ENCODE results near the gene OSM. TPM values are rescaled to one million over a fixed set of nuclear protein-coding genes. Genes with fewer than 3 reads are reported as not detected.

OSM gene
- total RNA-seq, 1 experiment from 2014 or later, result not detected

DNA sequence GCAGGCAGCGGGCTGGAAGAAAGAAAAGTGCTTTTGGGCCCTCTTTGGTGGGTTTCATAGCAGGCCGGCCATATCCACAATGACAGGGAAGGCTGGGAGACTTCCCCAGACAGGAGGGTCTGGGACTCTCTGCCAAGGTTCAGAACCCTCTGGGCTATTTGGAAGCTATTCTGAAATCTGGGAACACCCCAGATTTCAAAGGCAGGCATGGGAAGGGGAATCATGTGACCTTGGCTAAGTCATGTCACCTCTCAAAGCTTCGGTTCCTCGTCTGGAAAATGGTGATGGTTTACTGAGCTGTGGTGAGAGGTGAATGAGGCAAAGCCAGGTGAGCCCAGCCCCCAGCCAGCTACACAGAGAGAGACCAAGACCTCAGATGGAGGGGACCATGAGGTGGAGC lies 18.0 kb upstream of the OSM start:
- Histone ChIP-seq H3K79me2 (ENCODE audit: low read length) (no peaks in the 10 kb centered on the region), H3K9ac (ENCODE audit: low read length) (no peak overlapping the region), H3K4me3 (ENCODE audit: low read length) (no peak overlapping the region), H4K20me1 (ENCODE audit: insufficient read depth, low read depth, low read length) (peaks cover 4% of the 10 kb centered on the region; the same call in 1 of the 2 replicates), H3K27me3 (ENCODE audit: low read length) (no peaks in the 10 kb centered on the region), H3K4me1 (ENCODE audit: low read length) (peaks cover 12% of the 10 kb centered on the region), H3K36me3 (ENCODE audit: insufficient read depth, low read length) (no peaks in the 10 kb centered on the region), H3K27ac (ENCODE audit: low read length) (no peak overlapping the region), H2AFZ (ENCODE audit: low read length) (no peak overlapping the region), H3K9me2 (replicated peaks; ENCODE audit: insufficient read depth, low read length) (no peaks in the 10 kb centered on the region), H3K9me3 (ENCODE audit: low read length) (no peaks in the 10 kb centered on the region), H3K4me2 (ENCODE audit: low read depth, low read length, poor library complexity, severe bottlenecking) (no peak overlapping the region)
- no peak for DNase-seq

DNA sequence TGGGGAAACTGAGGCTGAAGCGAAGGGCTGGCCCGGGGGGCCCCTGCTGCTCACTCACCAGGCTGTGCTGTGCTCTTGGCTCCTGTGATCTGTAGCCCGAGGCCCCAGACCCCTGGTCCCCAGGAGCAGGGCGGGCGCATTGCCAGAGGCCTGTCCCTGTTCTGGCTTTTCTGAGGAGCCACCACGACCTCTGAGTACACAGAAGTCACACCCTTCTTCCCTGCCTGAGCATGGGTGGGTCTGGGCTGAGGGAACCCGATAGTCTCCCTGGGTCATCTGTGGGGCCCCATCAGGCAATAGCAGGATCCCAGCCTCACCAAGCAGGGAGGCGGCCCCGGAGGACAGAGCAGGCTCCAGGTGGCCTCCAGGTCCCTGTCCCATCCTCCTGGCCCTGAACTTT lies 17.5 kb upstream of the OSM start:
- Histone ChIP-seq H3K36me3 (ENCODE audit: insufficient read depth, low read length) (no peaks in the 10 kb centered on the region), H3K27ac (ENCODE audit: low read length) (no peak overlapping the region), H3K9ac (ENCODE audit: low read length) (no peak overlapping the region), H3K4me2 (ENCODE audit: low read depth, low read length, poor library complexity, severe bottlenecking) (no peak overlapping the region), H3K9me2 (replicated peaks; ENCODE audit: insufficient read depth, low read length) (no peaks in the 10 kb centered on the region), H2AFZ (ENCODE audit: low read length) (no peak overlapping the region), H4K20me1 (ENCODE audit: insufficient read depth, low read depth, low read length) (peaks cover 4% of the 10 kb centered on the region; the same call in 1 of the 2 replicates), H3K4me1 (ENCODE audit: low read length) (peaks cover 11% of the 10 kb centered on the region), H3K4me3 (ENCODE audit: low read length) (no peak overlapping the region), H3K27me3 (ENCODE audit: low read length) (no peaks in the 10 kb centered on the region), H3K9me3 (ENCODE audit: low read length) (no peaks in the 10 kb centered on the region), H3K79me2 (ENCODE audit: low read length) (no peaks in the 10 kb centered on the region)
- DNase-seq, result no peak

- no peak overlapping the region for H3K27ac ChIP-seq (ENCODE audit: low read length)
- H3K9me3 ChIP-seq (ENCODE audit: low read length), result no peaks in the 10 kb centered on the region
- no peaks in the 10 kb centered on the region for H3K27me3 ChIP-seq (ENCODE audit: low read length)
- no peaks in the 10 kb centered on the region for H3K79me2 ChIP-seq (ENCODE audit: low read length)
- H3K4me1 ChIP-seq (ENCODE audit: low read length), result peaks cover 5% of the 10 kb centered on the region
- no peak overlapping the region for H2AFZ ChIP-seq (ENCODE audit: low read length)
- no peak for DNase-seq
- no peaks in the 10 kb centered on the region for H3K9me2 ChIP-seq (replicated peaks; ENCODE audit: insufficient read depth, low read length)
- H3K4me3 ChIP-seq (ENCODE audit: low read length), result no peak overlapping the region
- H3K4me2 ChIP-seq (ENCODE audit: low read depth, low read length, poor library complexity, severe bottlenecking), result no peak overlapping the region
- H4K20me1 ChIP-seq (ENCODE audit: insufficient read depth, low read depth, low read length), result peaks cover 4% of the 10 kb centered on the region; the same call in 1 of the 2 replicates
- H3K9ac ChIP-seq (ENCODE audit: low read length), result no peak overlapping the region
- H3K36me3 ChIP-seq (ENCODE audit: insufficient read depth, low read length), result no peaks in the 10 kb centered on the region
These were observed 16.7 kb upstream of the OSM start for GRCh38 chr22:30283342-30283741.

GRCh38 chr22:30282616-30283046 lies 16.0 kb upstream of the OSM start:
- H3K4me3 ChIP-seq (ENCODE audit: low read length), result no peak overlapping the region
- no peak for DNase-seq
- H3K27me3 ChIP-seq (ENCODE audit: low read length), result no peaks in the 10 kb centered on the region
- no peak overlapping the region for H3K27ac ChIP-seq (ENCODE audit: low read length)
- H3K79me2 ChIP-seq (ENCODE audit: low read length), result no peaks in the 10 kb centered on the region
- H2AFZ ChIP-seq (ENCODE audit: low read length), result no peak overlapping the region
- H3K36me3 ChIP-seq (ENCODE audit: insufficient read depth, low read length), result no peaks in the 10 kb centered on the region
- H3K4me2 ChIP-seq (ENCODE audit: low read depth, low read length, poor library complexity, severe bottlenecking), result no peak overlapping the region
- no peaks in the 10 kb centered on the region for H3K4me1 ChIP-seq (ENCODE audit: low read length)
- H4K20me1 ChIP-seq (ENCODE audit: insufficient read depth, low read depth, low read length), result peaks cover 4% of the 10 kb centered on the region; the same call in 1 of the 2 replicates
- no peak overlapping the region for H3K9ac ChIP-seq (ENCODE audit: low read length)
- H3K9me2 ChIP-seq (replicated peaks; ENCODE audit: insufficient read depth, low read length), result no peaks in the 10 kb centered on the region
- H3K9me3 ChIP-seq (ENCODE audit: low read length), result no peaks in the 10 kb centered on the region

DNA sequence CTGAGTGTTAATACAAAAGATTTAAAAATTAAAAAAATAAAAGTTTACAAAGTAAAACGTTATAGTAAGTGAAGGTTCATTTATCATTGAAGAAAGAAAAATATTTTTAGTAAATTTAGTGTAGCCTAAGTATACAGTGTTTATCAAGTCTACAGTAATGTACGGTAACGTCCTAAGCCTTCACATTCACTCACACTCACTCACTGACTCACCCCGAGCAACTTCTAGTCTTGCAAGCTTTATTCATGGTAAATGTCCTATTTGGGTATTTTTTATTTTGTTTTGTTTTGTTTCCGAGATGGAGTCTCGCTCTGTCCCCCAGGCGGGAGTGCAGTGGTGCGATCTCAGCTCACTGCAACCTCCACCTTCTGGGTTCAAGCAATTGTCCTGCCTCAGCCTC lies 13.9 kb upstream of the OSM start:
- Histone ChIP-seq H3K36me3 (ENCODE audit: insufficient read depth, low read length) (no peaks in the 10 kb centered on the region), H3K4me2 (ENCODE audit: low read depth, low read length, poor library complexity, severe bottlenecking) (no peak overlapping the region), H2AFZ (ENCODE audit: low read length) (no peak overlapping the region), H3K9me3 (ENCODE audit: low read length) (no peaks in the 10 kb centered on the region), H3K27ac (ENCODE audit: low read length) (no peak overlapping the region), H3K27me3 (ENCODE audit: low read length) (no peaks in the 10 kb centered on the region), H3K9ac (ENCODE audit: low read length) (no peak overlapping the region), H3K4me3 (ENCODE audit: low read length) (no peak overlapping the region), H4K20me1 (ENCODE audit: insufficient read depth, low read depth, low read length) (no peaks in the 10 kb centered on the region), H3K79me2 (ENCODE audit: low read length) (no peaks in the 10 kb centered on the region), H3K9me2 (replicated peaks; ENCODE audit: insufficient read depth, low read length) (no peaks in the 10 kb centered on the region), H3K4me1 (ENCODE audit: low read length) (no peaks in the 10 kb centered on the region)
- no peak for DNase-seq

- Histone ChIP-seq H3K9me3 (ENCODE audit: low read length) (no peaks in the 10 kb centered on the region), H3K36me3 (ENCODE audit: insufficient read depth, low read length) (no peaks in the 10 kb centered on the region), H3K9me2 (replicated peaks; ENCODE audit: insufficient read depth, low read length) (no peaks in the 10 kb centered on the region), H3K4me3 (ENCODE audit: low read length) (no peak overlapping the region), H3K9ac (ENCODE audit: low read length) (no peak overlapping the region), H4K20me1 (ENCODE audit: insufficient read depth, low read depth, low read length) (no peaks in the 10 kb centered on the region), H3K27me3 (ENCODE audit: low read length) (no peaks in the 10 kb centered on the region), H3K79me2 (ENCODE audit: low read length) (no peaks in the 10 kb centered on the region), H3K4me2 (ENCODE audit: low read depth, low read length, poor library complexity, severe bottlenecking) (no peak overlapping the region), H3K27ac (ENCODE audit: low read length) (no peak overlapping the region), H3K4me1 (ENCODE audit: low read length) (no peaks in the 10 kb centered on the region), H2AFZ (ENCODE audit: low read length) (no peak overlapping the region)
- DNase-seq, result no peak
These were observed 13.3 kb upstream of the OSM start for GRCh38 chr22:30279932-30280331.

GRCh38 chr22:30279046-30279788 lies 12.6 kb upstream of the OSM start:
- H3K27ac ChIP-seq (ENCODE audit: low read length), result no peak overlapping the region
- H3K9ac ChIP-seq (ENCODE audit: low read length), result no peak overlapping the region
- no peak overlapping the region for H2AFZ ChIP-seq (ENCODE audit: low read length)
- H4K20me1 ChIP-seq (ENCODE audit: insufficient read depth, low read depth, low read length), result no peaks in the 10 kb centered on the region
- H3K36me3 ChIP-seq (ENCODE audit: insufficient read depth, low read length), result no peaks in the 10 kb centered on the region
- no peak overlapping the region for H3K4me3 ChIP-seq (ENCODE audit: low read length)
- H3K4me1 ChIP-seq (ENCODE audit: low read length), result no peaks in the 10 kb centered on the region
- H3K4me2 ChIP-seq (ENCODE audit: low read depth, low read length, poor library complexity, severe bottlenecking), result no peak overlapping the region
- no peaks in the 10 kb centered on the region for H3K9me3 ChIP-seq (ENCODE audit: low read length)
- H3K27me3 ChIP-seq (ENCODE audit: low read length), result no peaks in the 10 kb centered on the region
- no peak for DNase-seq
- H3K9me2 ChIP-seq (replicated peaks; ENCODE audit: insufficient read depth, low read length), result no peaks in the 10 kb centered on the region
- H3K79me2 ChIP-seq (ENCODE audit: low read length), result no peaks in the 10 kb centered on the region

- no peak for DNase-seq
- no peak overlapping the region for H3K4me2 ChIP-seq (ENCODE audit: low read depth, low read length, poor library complexity, severe bottlenecking)
- no peaks in the 10 kb centered on the region for H3K9me2 ChIP-seq (replicated peaks; ENCODE audit: insufficient read depth, low read length)
- no peaks in the 10 kb centered on the region for H3K79me2 ChIP-seq (ENCODE audit: low read length)
- H3K36me3 ChIP-seq (ENCODE audit: insufficient read depth, low read length), result no peaks in the 10 kb centered on the region
- H3K27me3 ChIP-seq (ENCODE audit: low read length), result no peaks in the 10 kb centered on the region
- no peaks in the 10 kb centered on the region for H3K4me1 ChIP-seq (ENCODE audit: low read length)
- H2AFZ ChIP-seq (ENCODE audit: low read length), result no peak overlapping the region
- H3K4me3 ChIP-seq (ENCODE audit: low read length), result no peak overlapping the region
- no peaks in the 10 kb centered on the region for H3K9me3 ChIP-seq (ENCODE audit: low read length)
- no peak overlapping the region for H3K9ac ChIP-seq (ENCODE audit: low read length)
- no peak overlapping the region for H3K27ac ChIP-seq (ENCODE audit: low read length)
- no peaks in the 10 kb centered on the region for H4K20me1 ChIP-seq (ENCODE audit: insufficient read depth, low read depth, low read length)
These were observed 11.1 kb upstream of the OSM start for GRCh38 chr22:30277547-30278344.
